GM23338 (cell line): Measurements from ENCODE around the gene BLOC1S1. TPM values are rescaled to one million over a fixed set of nuclear protein-coding genes. Genes with fewer than 3 reads are reported as not detected.

Experiments
- ATAC-seq: fragments of 200-7000 bp; cut with Tn5 transposase; 3 replicates; pipeline ENCODE4 v1.9.1; 2020
- DNase-seq: peaks from one replicate; pipeline ENCODE4 v3.0.0-alpha.2; 2015; ENCODE audit warnings: low spot score
- H2AFZ ChIP-seq: fragments of 200-600 bp; sonication (generic); 2 replicates; pipeline ENCODE4 v1.8.0; 2016; ENCODE audit warnings: antibody characterized with exemption, mild to moderate bottlenecking, moderate library complexity
- H3F3A ChIP-seq: fragments of 200-600 bp; sonication (generic); replicated peaks from 2 replicates; pipeline ENCODE4 v1.8.0; 2017; ENCODE audit warnings: antibody characterized with exemption, mixed run types, low read depth
- H3K27ac ChIP-seq: fragments of 200-600 bp; sonication (generic); 2 replicates; pipeline ENCODE4 v1.6.1; 2016; ENCODE audit warnings: low read depth
- H3K27me3 ChIP-seq: fragments of 200-600 bp; sonication (generic); 2 replicates; pipeline ENCODE4 v1.8.0; 2016; ENCODE audit warnings: mild to moderate bottlenecking, mixed run types, moderate library complexity; ENCODE audit not compliant: insufficient read depth
- H3K36me3 ChIP-seq: fragments of 200-600 bp; sonication (generic); 2 replicates; pipeline ENCODE4 v1.8.0; 2016; ENCODE audit warnings: mild to moderate bottlenecking; ENCODE audit not compliant: insufficient read depth
- H3K4me1 ChIP-seq: fragments of 200-600 bp; sonication (generic); 2 replicates; pipeline ENCODE4 v1.8.0; 2016; ENCODE audit warnings: mild to moderate bottlenecking, moderate library complexity; ENCODE audit not compliant: insufficient read depth
- H3K4me2 ChIP-seq: fragments of 200-600 bp; sonication (generic); 2 replicates; pipeline ENCODE4 v1.7.1; 2017; ENCODE audit warnings: mixed run types
- H3K4me3 ChIP-seq: fragments of 200-600 bp; sonication (generic); 2 replicates; pipeline ENCODE4 v1.6.1; 2016; ENCODE audit warnings: mixed run types
- H3K79me2 ChIP-seq: fragments of 200-600 bp; sonication (generic); replicated peaks from 2 replicates; pipeline ENCODE4 v1.8.0; 2017; ENCODE audit warnings: mild to moderate bottlenecking; ENCODE audit not compliant: insufficient read depth
- H3K9me2 ChIP-seq: fragments of 200-600 bp; sonication (generic); 2 replicates; pipeline ENCODE4 v1.8.0; 2017; ENCODE audit not compliant: insufficient read depth
- H4K20me1 ChIP-seq: fragments of 200-600 bp; sonication (generic); replicated peaks from 2 replicates; pipeline ENCODE4 v1.8.0; 2017; ENCODE audit warnings: mild to moderate bottlenecking; ENCODE audit not compliant: insufficient read depth
- H3K27ac Mint-ChIP-seq: 2 replicates; pipeline ENCODE4 v1.8.0; 2020; ENCODE audit warnings: inconsistent platforms, mild to moderate bottlenecking, moderate library complexity, mixed read lengths
- H3K27me3 Mint-ChIP-seq: 3 replicates; pipeline ENCODE4 v1.8.0; 2022; ENCODE audit warnings: low read depth, mild to moderate bottlenecking, moderate library complexity, mixed read lengths, inconsistent platforms; ENCODE audit not compliant: insufficient read depth, poor library complexity
- H3K36me3 Mint-ChIP-seq: 3 replicates; pipeline ENCODE4 v1.8.0; 2021; ENCODE audit warnings: low read depth, mild to moderate bottlenecking, inconsistent platforms, moderate library complexity, mixed read lengths
- H3K4me1 Mint-ChIP-seq: 3 replicates; pipeline ENCODE4 v1.8.0; 2020; ENCODE audit warnings: mild to moderate bottlenecking, inconsistent platforms, mixed read lengths
- H3K4me3 Mint-ChIP-seq: 3 replicates; pipeline ENCODE4 v1.8.0; 2021; ENCODE audit warnings: moderate library complexity, mild to moderate bottlenecking, inconsistent platforms, mixed read lengths
- H3K9me3 Mint-ChIP-seq: 3 replicates; pipeline ENCODE4 v1.8.0; 2020; ENCODE audit warnings: moderate library complexity, mild to moderate bottlenecking, inconsistent platforms, mixed read lengths
- CREB1 ChIP-seq: fragments of 250-450 bp; sonication (Bioruptor Pico); IDR thresholded peaks from 2 replicates; pipeline ENCODE4 v1.5.0; 2020; ENCODE audit warnings: low read depth, mild to moderate bottlenecking, moderate library complexity
- NANOG ChIP-seq: IDR thresholded peaks from 2 replicates; pipeline ENCODE4 v1.6.1; 2016; ENCODE audit warnings: antibody characterized with exemption, borderline replicate concordance
- polyA plus RNA-seq: library from polyadenylated mRNA; unstranded; fragments of >200 nt; fragmentation: Nextera tagmentation; extraction: Ambion mirVana; gene quantifications from 2 replicates; pipeline ENCODE4 v1.2.1, GENCODE V29; 2016
- total RNA-seq: library from RNA; depleted of rRNA; stranded (reverse); fragments of >200 nt; shearing (Covaris generic); gene quantifications from 2 replicates; pipeline ENCODE4 v1.2.3, GENCODE V29; 2014
- TF ChIP-seq, protein P1 (sequence below), 2 experiments: fragments of 200-600 bp in 1 of 2; sonication (generic) in 1 of 2; conservative IDR thresholded peaks; 2 replicates each; pipeline versions ENCODE4 v1.5.1 to v1.6.1; 2016 to 2017; ENCODE audit warnings: antibody characterized with exemption in 2 of 2, low read depth in 2 of 2, mild to moderate bottlenecking in 2 of 2, moderate library complexity in 1 of 2
- TF ChIP-seq, protein P2 (sequence below): IDR thresholded peaks from 2 replicates; pipeline ENCODE4 v1.6.1; 2016; ENCODE audit warnings: antibody characterized with exemption
- TF ChIP-seq, protein P3 (sequence below): IDR thresholded peaks from one replicate; pipeline ENCODE4 v1.6.1; 2018; ENCODE audit warnings: antibody characterized with exemption; ENCODE audit not compliant: unreplicated experiment

BLOC1S1 gene
- total and polyA plus RNA-seq, 2 experiments from 2014 or later = 68.3 to 174 TPM

DNA sequence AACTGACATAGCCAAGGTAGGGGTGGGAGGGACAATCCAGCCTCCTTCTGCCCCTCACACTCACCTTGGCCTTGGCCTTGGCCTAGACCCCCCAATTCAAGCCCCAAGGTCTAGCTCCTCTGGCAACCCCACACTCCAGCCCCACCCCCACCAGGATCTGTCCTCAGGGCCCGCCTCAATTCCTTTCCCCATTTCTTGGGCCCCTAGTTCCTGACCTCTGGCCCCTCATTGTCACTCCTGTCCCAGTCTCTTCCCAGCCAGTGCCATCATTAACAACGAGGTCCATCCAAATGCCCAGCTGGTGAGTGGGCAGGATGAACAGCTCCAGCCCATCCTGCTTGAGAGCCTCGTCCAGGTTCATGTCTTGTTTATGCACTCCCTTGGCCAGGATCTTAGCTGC, 20.2 kb downstream of the BLOC1S1 start:
- TF ChIP-seq, protein P1, sequence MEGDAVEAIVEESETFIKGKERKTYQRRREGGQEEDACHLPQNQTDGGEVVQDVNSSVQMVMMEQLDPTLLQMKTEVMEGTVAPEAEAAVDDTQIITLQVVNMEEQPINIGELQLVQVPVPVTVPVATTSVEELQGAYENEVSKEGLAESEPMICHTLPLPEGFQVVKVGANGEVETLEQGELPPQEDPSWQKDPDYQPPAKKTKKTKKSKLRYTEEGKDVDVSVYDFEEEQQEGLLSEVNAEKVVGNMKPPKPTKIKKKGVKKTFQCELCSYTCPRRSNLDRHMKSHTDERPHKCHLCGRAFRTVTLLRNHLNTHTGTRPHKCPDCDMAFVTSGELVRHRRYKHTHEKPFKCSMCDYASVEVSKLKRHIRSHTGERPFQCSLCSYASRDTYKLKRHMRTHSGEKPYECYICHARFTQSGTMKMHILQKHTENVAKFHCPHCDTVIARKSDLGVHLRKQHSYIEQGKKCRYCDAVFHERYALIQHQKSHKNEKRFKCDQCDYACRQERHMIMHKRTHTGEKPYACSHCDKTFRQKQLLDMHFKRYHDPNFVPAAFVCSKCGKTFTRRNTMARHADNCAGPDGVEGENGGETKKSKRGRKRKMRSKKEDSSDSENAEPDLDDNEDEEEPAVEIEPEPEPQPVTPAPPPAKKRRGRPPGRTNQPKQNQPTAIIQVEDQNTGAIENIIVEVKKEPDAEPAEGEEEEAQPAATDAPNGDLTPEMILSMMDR (conservative IDR thresholded peaks at IDR 0.05; ENCODE audit: low read depth in 2 of 2) = no peak
- TF ChIP-seq, protein P2, sequence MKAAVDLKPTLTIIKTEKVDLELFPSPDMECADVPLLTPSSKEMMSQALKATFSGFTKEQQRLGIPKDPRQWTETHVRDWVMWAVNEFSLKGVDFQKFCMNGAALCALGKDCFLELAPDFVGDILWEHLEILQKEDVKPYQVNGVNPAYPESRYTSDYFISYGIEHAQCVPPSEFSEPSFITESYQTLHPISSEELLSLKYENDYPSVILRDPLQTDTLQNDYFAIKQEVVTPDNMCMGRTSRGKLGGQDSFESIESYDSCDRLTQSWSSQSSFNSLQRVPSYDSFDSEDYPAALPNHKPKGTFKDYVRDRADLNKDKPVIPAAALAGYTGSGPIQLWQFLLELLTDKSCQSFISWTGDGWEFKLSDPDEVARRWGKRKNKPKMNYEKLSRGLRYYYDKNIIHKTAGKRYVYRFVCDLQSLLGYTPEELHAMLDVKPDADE = no peak
- TF ChIP-seq, protein P3, sequence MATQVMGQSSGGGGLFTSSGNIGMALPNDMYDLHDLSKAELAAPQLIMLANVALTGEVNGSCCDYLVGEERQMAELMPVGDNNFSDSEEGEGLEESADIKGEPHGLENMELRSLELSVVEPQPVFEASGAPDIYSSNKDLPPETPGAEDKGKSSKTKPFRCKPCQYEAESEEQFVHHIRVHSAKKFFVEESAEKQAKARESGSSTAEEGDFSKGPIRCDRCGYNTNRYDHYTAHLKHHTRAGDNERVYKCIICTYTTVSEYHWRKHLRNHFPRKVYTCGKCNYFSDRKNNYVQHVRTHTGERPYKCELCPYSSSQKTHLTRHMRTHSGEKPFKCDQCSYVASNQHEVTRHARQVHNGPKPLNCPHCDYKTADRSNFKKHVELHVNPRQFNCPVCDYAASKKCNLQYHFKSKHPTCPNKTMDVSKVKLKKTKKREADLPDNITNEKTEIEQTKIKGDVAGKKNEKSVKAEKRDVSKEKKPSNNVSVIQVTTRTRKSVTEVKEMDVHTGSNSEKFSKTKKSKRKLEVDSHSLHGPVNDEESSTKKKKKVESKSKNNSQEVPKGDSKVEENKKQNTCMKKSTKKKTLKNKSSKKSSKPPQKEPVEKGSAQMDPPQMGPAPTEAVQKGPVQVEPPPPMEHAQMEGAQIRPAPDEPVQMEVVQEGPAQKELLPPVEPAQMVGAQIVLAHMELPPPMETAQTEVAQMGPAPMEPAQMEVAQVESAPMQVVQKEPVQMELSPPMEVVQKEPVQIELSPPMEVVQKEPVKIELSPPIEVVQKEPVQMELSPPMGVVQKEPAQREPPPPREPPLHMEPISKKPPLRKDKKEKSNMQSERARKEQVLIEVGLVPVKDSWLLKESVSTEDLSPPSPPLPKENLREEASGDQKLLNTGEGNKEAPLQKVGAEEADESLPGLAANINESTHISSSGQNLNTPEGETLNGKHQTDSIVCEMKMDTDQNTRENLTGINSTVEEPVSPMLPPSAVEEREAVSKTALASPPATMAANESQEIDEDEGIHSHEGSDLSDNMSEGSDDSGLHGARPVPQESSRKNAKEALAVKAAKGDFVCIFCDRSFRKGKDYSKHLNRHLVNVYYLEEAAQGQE = no peak
- Histone ChIP-seq H3K4me1 (peaks cover 13% of the 10 kb centered on the region; the same call in 1 of the 2 replicates), H2AFZ (no peak overlapping the region), H3K27ac (no peak overlapping the region), H4K20me1 (no peaks in the 10 kb centered on the region), H3K27me3 (no peaks in the 10 kb centered on the region), H3K36me3 (no peaks in the 10 kb centered on the region), H3F3A (no peaks in the 10 kb centered on the region), H3K9me2 (no peaks in the 10 kb centered on the region), H3K4me2 (no peak overlapping the region), H3K79me2 (no peaks in the 10 kb centered on the region; the same call in 1 of the 2 replicates), H3K4me3 (no peak overlapping the region)
- H3K4me3 Mint-ChIP-seq = no peak overlapping the region; the same call in 2 of the 3 replicates
- DNase-seq (no peak), ATAC-seq (no peak)
- H3K4me1 Mint-ChIP-seq = peaks cover 23% of the 10 kb centered on the region; the same call in 2 of the 3 replicates
- no peaks in the 10 kb centered on the region for H3K36me3 Mint-ChIP-seq
- peaks cover 12% of the 10 kb centered on the region for H3K27me3 Mint-ChIP-seq
- no peaks in the 10 kb centered on the region; the same call in 2 of the 3 replicates for H3K9me3 Mint-ChIP-seq
- H3K27ac Mint-ChIP-seq = no peak overlapping the region; the same call in 1 of the 2 replicates

DNA sequence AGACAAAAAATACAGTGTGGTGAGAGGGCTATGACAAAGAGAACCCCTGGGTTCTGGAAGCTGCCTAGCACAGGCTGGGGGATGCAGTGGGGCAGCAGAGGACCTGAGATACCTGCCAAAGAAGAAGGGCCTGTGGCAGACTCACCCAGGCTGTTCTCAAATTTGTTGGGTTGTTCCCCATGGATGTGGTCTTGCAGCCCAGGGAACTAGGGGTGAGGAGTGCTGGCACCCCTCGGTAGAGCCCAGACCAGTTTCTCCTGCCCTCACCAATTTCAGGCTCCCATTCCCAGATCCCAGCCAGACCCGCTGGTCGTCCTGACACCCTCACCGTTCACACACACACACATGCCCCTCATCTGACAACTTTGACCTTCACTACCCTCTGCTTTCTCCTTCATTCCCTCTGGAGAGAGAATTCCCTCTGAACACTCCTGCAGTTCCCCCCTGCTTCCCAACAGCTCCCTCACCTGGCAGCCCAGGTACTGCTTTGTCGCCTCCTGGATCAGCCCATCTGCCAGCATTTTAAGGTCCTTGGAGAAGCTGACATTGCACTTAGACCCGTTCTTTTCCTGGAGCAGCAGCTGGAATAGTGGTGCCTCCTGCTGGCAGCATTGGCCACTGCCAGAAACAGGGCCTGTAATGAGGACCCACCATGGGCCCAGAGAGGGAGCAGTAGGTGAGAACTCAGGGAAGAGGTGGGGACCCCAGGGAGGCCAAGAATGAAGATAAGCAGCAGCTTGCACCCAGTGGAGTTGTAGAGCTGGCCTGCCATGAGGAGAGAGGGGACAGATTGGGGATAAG, 21.1 kb downstream of the BLOC1S1 start:
- Mint-ChIP-seq H3K27ac (peak overlapping the region; percentile 96), H3K4me1 (peaks cover 28% of the 10 kb centered on the region), H3K4me3 (peak overlapping the region; percentile 83), H3K36me3 (no peaks in the 10 kb centered on the region), H3K9me3 (no peaks in the 10 kb centered on the region; the same call in 2 of the 3 replicates), H3K27me3 (peaks cover 12% of the 10 kb centered on the region)
- H3K9me2 ChIP-seq = no peaks in the 10 kb centered on the region
- ATAC-seq = peak; percentile 82
- no peaks in the 10 kb centered on the region for H4K20me1 ChIP-seq
- H3K27me3 ChIP-seq = no peaks in the 10 kb centered on the region
- H3K79me2 ChIP-seq = no peaks in the 10 kb centered on the region
- H3K4me3 ChIP-seq = peak overlapping the region; percentile 61; the same call in 1 of the 2 replicates
- peak overlapping the region; percentile 90; the same call in 1 of the 2 replicates for H3K4me2 ChIP-seq
- H3K36me3 ChIP-seq = no peaks in the 10 kb centered on the region
- peak; percentile 98 for DNase-seq
- H3F3A ChIP-seq = no peaks in the 10 kb centered on the region
- peaks cover 12% of the 10 kb centered on the region; the same call in 1 of the 2 replicates for H3K4me1 ChIP-seq
- H3K27ac ChIP-seq = no peak overlapping the region; the same call in 1 of the 2 replicates
- H2AFZ ChIP-seq = 0 out of 2 replicates have a peak overlapping the region, but pooled peaks have one; percentile 99
- peak; percentile 66 for TF ChIP-seq CREB1 (CRISPR knock-in tag)
- no peak for TF ChIP-seq NANOG
- TF ChIP-seq, protein P1 (conservative IDR thresholded peaks at IDR 0.05; ENCODE audit: low read depth in 2 of 2) = peak; percentile 98 to 100
